ENCODE measurements around the gene CD163L1.
A peak's percentile ranks its signal among the peaks of the same experiment; 100 is the strongest.

CD163L1 gene

GRCh38 chr12:7460375-7461259 is 16.7 kb upstream of the CD163L1 start:
- H3K9ac ChIP-seq (ENCODE audit: insufficient read length, low read depth): no peak overlapping the region
- peak; percentile 93 for DNase-seq (ENCODE audit: low read depth, low spot score)
- no peak for TF ChIP-seq YY1 (IDR thresholded peaks at IDR 0.05; ENCODE audit: insufficient read depth, insufficient read length)
- TF ChIP-seq SUZ12 (IDR thresholded peaks at IDR 0.05; ENCODE audit: extremely low read depth, insufficient read depth, insufficient read length): no peak
- no peak for TF ChIP-seq ZNF274 (IDR thresholded peaks at IDR 0.05; ENCODE audit: low read depth, low read length)

GRCh38 chr12:7459973-7460372 is 16.0 kb upstream of the CD163L1 start:
- Histone ChIP-seq H3K36me3 (ENCODE audit: insufficient read depth, insufficient read length, low read length) (no peaks in the 10 kb centered on the region), H3K9me3 (ENCODE audit: insufficient read depth, low read length) (no peaks in the 10 kb centered on the region), H3K27me3 (ENCODE audit: insufficient read depth, insufficient read length) (no peaks in the 10 kb centered on the region), H3K4me1 (ENCODE audit: insufficient read depth, insufficient read length) (no peaks in the 10 kb centered on the region), H3K9ac (ENCODE audit: insufficient read length, low read depth) (no peak overlapping the region), H3K4me3 (ENCODE audit: insufficient read length, low read depth) (no peak overlapping the region)
- DNase-seq (ENCODE audit: low read depth, low spot score): no peak
- no peak for TF ChIP-seq YY1 (IDR thresholded peaks at IDR 0.05; ENCODE audit: insufficient read depth, insufficient read length)

More at GRCh38 chr12:7460375-7461259, 16.7 kb upstream of the CD163L1 start:
- Histone ChIP-seq H3K36me3 (ENCODE audit: insufficient read depth, insufficient read length, low read length) (no peaks in the 10 kb centered on the region), H3K9me3 (ENCODE audit: insufficient read depth, low read length) (no peaks in the 10 kb centered on the region), H3K4me3 (ENCODE audit: insufficient read length, low read depth) (no peak overlapping the region), H3K27me3 (ENCODE audit: insufficient read depth, insufficient read length) (no peaks in the 10 kb centered on the region), H3K4me1 (ENCODE audit: insufficient read depth, insufficient read length) (no peaks in the 10 kb centered on the region)

GRCh38 chr12:7451756-7452155 is 7.8 kb upstream of the CD163L1 start:
- no peaks in the 10 kb centered on the region for H3K4me1 ChIP-seq (ENCODE audit: insufficient read depth, insufficient read length)
- TF ChIP-seq YY1 (IDR thresholded peaks at IDR 0.05; ENCODE audit: insufficient read depth, insufficient read length): no peak
- TF ChIP-seq SUZ12 (IDR thresholded peaks at IDR 0.05; ENCODE audit: extremely low read depth, insufficient read depth, insufficient read length): no peak
- TF ChIP-seq ZNF274 (IDR thresholded peaks at IDR 0.05; ENCODE audit: low read depth, low read length): no peak
- no peak overlapping the region for H3K4me3 ChIP-seq (ENCODE audit: insufficient read length, low read depth)
- no peak for DNase-seq (ENCODE audit: low read depth, low spot score)
- no peak overlapping the region for H3K9ac ChIP-seq (ENCODE audit: insufficient read length, low read depth)
- H3K27me3 ChIP-seq (ENCODE audit: insufficient read depth, insufficient read length): no peaks in the 10 kb centered on the region
- no peaks in the 10 kb centered on the region for H3K36me3 ChIP-seq (ENCODE audit: insufficient read depth, insufficient read length, low read length)
- no peaks in the 10 kb centered on the region for H3K9me3 ChIP-seq (ENCODE audit: insufficient read depth, low read length)

GRCh38 chr12:7450667-7451066 is 6.7 kb upstream of the CD163L1 start:
- no peak overlapping the region for H3K4me3 ChIP-seq (ENCODE audit: insufficient read length, low read depth)
- no peaks in the 10 kb centered on the region for H3K4me1 ChIP-seq (ENCODE audit: insufficient read depth, insufficient read length)
- no peaks in the 10 kb centered on the region for H3K36me3 ChIP-seq (ENCODE audit: insufficient read depth, insufficient read length, low read length)
- H3K27me3 ChIP-seq (ENCODE audit: insufficient read depth, insufficient read length): no peaks in the 10 kb centered on the region
- H3K9me3 ChIP-seq (ENCODE audit: insufficient read depth, low read length): no peaks in the 10 kb centered on the region
- TF ChIP-seq ZNF274 (IDR thresholded peaks at IDR 0.05; ENCODE audit: low read depth, low read length) (no peak), SUZ12 (IDR thresholded peaks at IDR 0.05; ENCODE audit: extremely low read depth, insufficient read depth, insufficient read length) (no peak), YY1 (IDR thresholded peaks at IDR 0.05; ENCODE audit: insufficient read depth, insufficient read length) (no peak)
- H3K9ac ChIP-seq (ENCODE audit: insufficient read length, low read depth): no peak overlapping the region
- DNase-seq (ENCODE audit: low read depth, low spot score): no peak

- no peak overlapping the region for H3K9ac ChIP-seq (ENCODE audit: insufficient read length, low read depth)
- TF ChIP-seq YY1 (IDR thresholded peaks at IDR 0.05; ENCODE audit: insufficient read depth, insufficient read length) (no peak), ZNF274 (IDR thresholded peaks at IDR 0.05; ENCODE audit: low read depth, low read length) (no peak), SUZ12 (IDR thresholded peaks at IDR 0.05; ENCODE audit: extremely low read depth, insufficient read depth, insufficient read length) (no peak)
- no peaks in the 10 kb centered on the region for H3K36me3 ChIP-seq (ENCODE audit: insufficient read depth, insufficient read length, low read length)
- no peaks in the 10 kb centered on the region for H3K4me1 ChIP-seq (ENCODE audit: insufficient read depth, insufficient read length)
- H3K27me3 ChIP-seq (ENCODE audit: insufficient read depth, insufficient read length): no peaks in the 10 kb centered on the region
- DNase-seq (ENCODE audit: low read depth, low spot score): no peak
- H3K4me3 ChIP-seq (ENCODE audit: insufficient read length, low read depth): no peak overlapping the region
- no peaks in the 10 kb centered on the region for H3K9me3 ChIP-seq (ENCODE audit: insufficient read depth, low read length)
Measured at GRCh38 chr12:7448099-7448498, 4.1 kb upstream of the CD163L1 start.

GRCh38 chr12:7444537-7444936 is 584 bp upstream of the CD163L1 start:
- H3K36me3 ChIP-seq (ENCODE audit: insufficient read depth, insufficient read length, low read length): no peaks in the 10 kb centered on the region
- H3K27me3 ChIP-seq (ENCODE audit: insufficient read depth, insufficient read length): no peaks in the 10 kb centered on the region
- no peaks in the 10 kb centered on the region for H3K9me3 ChIP-seq (ENCODE audit: insufficient read depth, low read length)
- H3K4me1 ChIP-seq (ENCODE audit: insufficient read depth, insufficient read length): no peaks in the 10 kb centered on the region
- no peak overlapping the region for H3K9ac ChIP-seq (ENCODE audit: insufficient read length, low read depth)
- DNase-seq (ENCODE audit: low read depth, low spot score): no peak
- no peak for TF ChIP-seq YY1 (IDR thresholded peaks at IDR 0.05; ENCODE audit: insufficient read depth, insufficient read length)
- TF ChIP-seq SUZ12 (IDR thresholded peaks at IDR 0.05; ENCODE audit: extremely low read depth, insufficient read depth, insufficient read length): no peak
- no peak for TF ChIP-seq ZNF274 (IDR thresholded peaks at IDR 0.05; ENCODE audit: low read depth, low read length)
- no peak overlapping the region for H3K4me3 ChIP-seq (ENCODE audit: insufficient read length, low read depth)

GRCh38 chr12:7441216-7441615 is 2.7 kb downstream of the CD163L1 start:
- Histone ChIP-seq H3K9ac (ENCODE audit: insufficient read length, low read depth) (no peak overlapping the region), H3K4me3 (ENCODE audit: insufficient read length, low read depth) (no peak overlapping the region), H3K9me3 (ENCODE audit: insufficient read depth, low read length) (no peaks in the 10 kb centered on the region), H3K36me3 (ENCODE audit: insufficient read depth, insufficient read length, low read length) (no peaks in the 10 kb centered on the region), H3K27me3 (ENCODE audit: insufficient read depth, insufficient read length) (no peaks in the 10 kb centered on the region), H3K4me1 (ENCODE audit: insufficient read depth, insufficient read length) (no peaks in the 10 kb centered on the region)
- TF ChIP-seq ZNF274 (IDR thresholded peaks at IDR 0.05; ENCODE audit: low read depth, low read length) (no peak), YY1 (IDR thresholded peaks at IDR 0.05; ENCODE audit: insufficient read depth, insufficient read length) (no peak), SUZ12 (IDR thresholded peaks at IDR 0.05; ENCODE audit: extremely low read depth, insufficient read depth, insufficient read length) (no peak)
- DNase-seq (ENCODE audit: low read depth, low spot score): no peak
